Measurements from ENCODE around the gene PNPO.
A peak's percentile ranks its signal among the peaks of the same experiment; 100 is the strongest.

PNPO gene

GRCh38 chr17:47966079-47966519, 24.7 kb downstream of the PNPO start:
- no peak for DNase-seq (ENCODE audit: low read depth)
- no peak for TF ChIP-seq CTCF (conservative IDR thresholded peaks at IDR 0.05; ENCODE audit: low read depth, low read length)
- H3K4me3 ChIP-seq (ENCODE audit: low read depth, low read length), result no peak overlapping the region

DNA sequence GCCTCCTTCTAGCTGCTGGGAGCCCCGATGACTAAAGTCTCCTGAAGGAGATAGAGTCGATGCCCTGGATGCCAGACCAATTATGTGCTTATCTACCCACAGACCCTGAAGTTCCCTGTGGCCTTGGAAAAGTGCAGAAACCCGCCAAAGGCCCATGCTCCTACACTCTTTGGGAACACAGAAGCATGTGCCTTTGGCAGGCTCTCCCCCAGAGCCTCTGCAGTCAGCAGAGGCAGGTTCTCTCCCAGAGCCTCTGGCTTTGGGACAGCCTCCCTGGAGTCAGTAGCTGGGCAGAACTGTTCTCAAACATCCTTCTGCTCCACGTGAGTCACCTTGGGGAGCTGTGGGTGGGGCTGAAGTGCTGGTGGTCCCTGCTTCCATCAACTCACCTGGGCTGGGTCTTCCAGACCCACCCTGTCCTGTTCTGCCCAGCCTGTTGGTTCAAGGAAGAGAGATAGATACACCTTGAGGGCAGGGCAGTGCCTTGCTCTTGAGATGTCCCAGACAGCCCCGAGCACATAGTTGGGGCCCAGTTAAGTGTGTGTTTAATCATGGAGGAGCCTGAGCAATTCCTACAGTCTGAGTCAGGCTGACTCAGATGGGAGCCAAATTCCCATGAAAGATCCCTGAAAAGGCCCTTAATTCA, 26.4 kb downstream of the PNPO start:
- peak; percentile 68 for DNase-seq (ENCODE audit: low read depth)
- no peak for TF ChIP-seq CTCF (conservative IDR thresholded peaks at IDR 0.05; ENCODE audit: low read depth, low read length)
- H3K4me3 ChIP-seq (ENCODE audit: low read depth, low read length), result no peak overlapping the region

DNA sequence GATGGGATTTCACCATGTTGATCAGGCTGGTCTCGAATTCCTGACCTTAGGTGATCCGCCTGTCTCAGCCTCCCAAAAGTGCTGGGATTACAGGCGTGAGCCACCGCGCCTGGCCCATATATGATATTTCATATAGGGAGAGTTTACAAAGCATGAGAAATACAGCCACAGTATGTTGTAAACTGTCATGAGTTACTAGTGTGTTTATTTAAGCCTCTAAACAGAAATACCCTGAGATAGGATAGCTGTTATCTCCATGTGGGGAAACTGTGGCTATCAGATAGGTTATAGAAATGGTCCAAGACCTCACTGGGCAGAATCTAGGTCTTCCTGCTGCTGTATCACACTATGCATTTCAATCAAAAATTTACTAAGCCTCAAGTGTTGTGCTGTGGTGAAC, 27.5 kb downstream of the PNPO start:
- TF ChIP-seq CTCF (conservative IDR thresholded peaks at IDR 0.05; ENCODE audit: low read depth, low read length), result no peak
- DNase-seq (ENCODE audit: low read depth), result no peak
- no peak overlapping the region for H3K4me3 ChIP-seq (ENCODE audit: low read depth, low read length)

DNA sequence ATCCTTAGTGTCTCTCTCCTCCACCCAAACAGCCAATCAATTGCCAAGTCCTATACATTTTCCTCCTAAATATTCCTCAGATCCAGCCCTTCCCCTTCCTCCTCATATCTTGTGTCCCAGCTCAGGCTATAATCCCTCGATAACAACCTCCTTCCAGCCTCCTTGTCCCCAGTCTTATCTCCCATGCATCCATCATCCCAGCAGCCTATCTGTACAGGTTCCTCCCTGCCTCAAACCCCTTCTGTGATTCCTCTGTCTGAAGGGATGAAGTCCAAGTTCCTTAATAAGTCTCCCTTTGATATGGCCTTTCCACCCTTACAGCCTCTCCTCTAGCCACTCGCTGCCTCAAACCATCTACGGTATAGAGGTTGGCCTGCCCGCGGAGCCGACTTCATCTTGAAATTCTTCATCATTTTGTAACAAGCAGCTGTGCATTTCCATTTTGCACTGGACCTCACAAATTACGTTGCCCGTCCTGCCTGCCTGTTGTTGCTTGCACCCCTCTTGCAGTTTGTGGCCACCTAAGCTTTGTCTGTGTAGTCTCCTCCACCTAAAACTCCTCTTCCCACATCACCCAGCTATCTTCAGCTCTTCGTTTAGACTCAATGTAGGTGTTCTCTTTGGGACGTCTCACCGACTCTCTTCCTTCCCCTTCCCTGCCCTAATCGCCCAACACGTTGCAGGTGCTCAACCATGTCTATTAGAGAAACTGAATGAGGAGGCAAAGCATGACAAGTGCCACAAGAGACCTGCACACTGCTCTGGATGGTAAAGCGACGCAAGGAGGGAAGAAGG, 28.8 kb downstream of the PNPO start:
- no peak for DNase-seq (ENCODE audit: low read depth)
- no peak for TF ChIP-seq CTCF (conservative IDR thresholded peaks at IDR 0.05; ENCODE audit: low read depth, low read length)
- H3K4me3 ChIP-seq (ENCODE audit: low read depth, low read length), result peak overlapping the region; percentile 45

- H3K4me3 ChIP-seq (ENCODE audit: low read depth, low read length), result peak within 1 kb of the TSS; percentile 95
- peak; percentile 100 for DNase-seq (ENCODE audit: low read depth)
- TF ChIP-seq CTCF (conservative IDR thresholded peaks at IDR 0.05; ENCODE audit: low read depth, low read length), result peak; percentile 83
These were observed 29.5 kb downstream of the PNPO start, which contains the start of gene CDK5RAP3 for GRCh38 chr17:47970725-47971499. Gene CDK5RAP3, plus strand, starts transcription at chr17:47971113. Its CDS starts 34 bp downstream, at chr17:47971147.

DNA sequence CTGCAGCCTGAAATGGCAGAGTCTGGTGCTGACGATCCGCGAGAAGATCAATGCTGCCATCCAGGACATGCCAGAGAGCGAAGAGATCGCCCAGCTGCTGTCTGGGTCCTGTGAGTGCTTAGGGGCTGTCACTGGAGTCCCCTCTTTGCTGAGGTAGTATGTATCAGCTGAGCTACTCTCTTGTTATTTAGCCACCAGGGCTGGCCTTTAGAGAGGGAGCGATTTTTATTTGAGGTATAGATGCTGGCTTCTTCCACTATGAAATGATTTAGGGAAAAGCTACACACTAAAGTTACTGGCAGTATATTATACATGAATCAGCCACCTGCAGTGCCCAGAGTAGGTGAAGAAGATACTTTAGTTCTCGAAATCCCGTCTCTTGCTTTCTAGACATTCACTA, 32.2 kb downstream of the PNPO start:
- no peak overlapping the region for H3K4me3 ChIP-seq (ENCODE audit: low read depth, low read length)
- no peak for TF ChIP-seq CTCF (conservative IDR thresholded peaks at IDR 0.05; ENCODE audit: low read depth, low read length)
- DNase-seq (ENCODE audit: low read depth), result no peak

All from choroid plexus epithelial cell (primary cell).